ENCODE measurements around the gene PWP2. TPM values are rescaled to one million over a fixed set of nuclear protein-coding genes. Genes with fewer than 3 reads are reported as not detected.
A peak's percentile ranks its signal among the peaks of the same experiment; 100 is the strongest.
"Not testable (repeated sequence)": the region's sequence is repeated elsewhere in the genome, so short reads cannot be mapped to it uniquely, and the experiment has no call there.

Gene PWP2
- total and polyA plus RNA-seq, 2 donors (not counting 1 experiment from before 2014, with no cell fraction given) = 3.6 to 13.5 TPM

DNA sequence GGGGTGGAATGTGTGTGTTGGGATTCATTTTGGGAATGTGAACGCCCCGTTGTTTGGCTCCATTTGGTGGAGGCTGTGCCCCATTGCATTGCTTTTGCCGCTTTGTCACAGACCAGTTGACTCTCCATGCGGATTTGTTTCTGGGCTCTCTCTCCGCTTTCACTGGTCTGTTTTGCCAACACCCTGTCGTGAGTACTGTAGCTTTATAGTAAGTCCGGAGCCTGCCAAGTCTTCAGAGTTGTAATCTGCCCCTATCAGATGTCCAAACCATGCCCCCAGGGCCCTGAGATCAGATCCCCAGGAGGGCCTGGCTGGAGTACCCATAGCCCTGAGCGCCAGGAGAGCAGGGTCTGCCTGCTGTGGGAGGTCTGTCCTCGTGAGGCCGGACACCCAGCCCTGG lies 43.1 kb downstream of the PWP2 start:
- H3K36me3 ChIP-seq (replicated peaks in 1 of 2; ENCODE audit: control extremely low read depth in 1 of 2, control insufficient read depth in 1 of 2, extremely low read depth in 1 of 2, insufficient read depth in 2 of 2, low read length in 1 of 2); H3K27me3 Mint-ChIP-seq; H2AFZ ChIP-seq (ENCODE audit: insufficient read depth, low read depth, low read length, poor library complexity, severe bottlenecking); H3K4me1 Mint-ChIP-seq; POLR2A ChIA-PET; H3K4me2 ChIP-seq (replicated peaks; ENCODE audit: low read depth, low read length, poor library complexity, severe bottlenecking); H3K9me3 ChIP-seq (ENCODE audit: control extremely low read depth in 1 of 3, control insufficient read depth in 2 of 3, insufficient read depth in 1 of 3, low read length in 2 of 3); H3K4me3 ChIP-seq (ENCODE audit: control extremely low read depth in 1 of 5, extremely low read depth in 1 of 5, insufficient read depth in 1 of 5, low read depth in 2 of 5, low read length in 4 of 5); ATAC-seq (ENCODE audit: low read depth); H3K4me1 ChIP-seq (ENCODE audit: control insufficient read depth in 2 of 2, insufficient read depth in 2 of 2, low read length in 2 of 2); H3K9ac ChIP-seq (ENCODE audit: low read length); H3K27ac Mint-ChIP-seq; H3K9me3 Mint-ChIP-seq (ENCODE audit: insufficient read depth); DNase-seq; H3K4me3 Mint-ChIP-seq; H3K27ac ChIP-seq (ENCODE audit: low read length in 2 of 2); H3K27me3 ChIP-seq (replicated peaks in 1 of 4; ENCODE audit: control extremely low read depth in 1 of 4, control insufficient read depth in 3 of 4, insufficient read depth in 4 of 4, low read length in 3 of 4); H4K20me1 ChIP-seq (ENCODE audit: control insufficient read depth, insufficient read depth, low read length, poor library complexity, severe bottlenecking); H3K79me2 ChIP-seq (ENCODE audit: control insufficient read depth, insufficient read depth, low read length); intact Hi-C loops (cut with micrococcal nuclease); CTCF ChIA-PET: not testable (repeated sequence)
- 94% methylated on average over 3 of the region's 10 CpGs for WGBS (ENCODE audit: insufficient coverage)

DNA sequence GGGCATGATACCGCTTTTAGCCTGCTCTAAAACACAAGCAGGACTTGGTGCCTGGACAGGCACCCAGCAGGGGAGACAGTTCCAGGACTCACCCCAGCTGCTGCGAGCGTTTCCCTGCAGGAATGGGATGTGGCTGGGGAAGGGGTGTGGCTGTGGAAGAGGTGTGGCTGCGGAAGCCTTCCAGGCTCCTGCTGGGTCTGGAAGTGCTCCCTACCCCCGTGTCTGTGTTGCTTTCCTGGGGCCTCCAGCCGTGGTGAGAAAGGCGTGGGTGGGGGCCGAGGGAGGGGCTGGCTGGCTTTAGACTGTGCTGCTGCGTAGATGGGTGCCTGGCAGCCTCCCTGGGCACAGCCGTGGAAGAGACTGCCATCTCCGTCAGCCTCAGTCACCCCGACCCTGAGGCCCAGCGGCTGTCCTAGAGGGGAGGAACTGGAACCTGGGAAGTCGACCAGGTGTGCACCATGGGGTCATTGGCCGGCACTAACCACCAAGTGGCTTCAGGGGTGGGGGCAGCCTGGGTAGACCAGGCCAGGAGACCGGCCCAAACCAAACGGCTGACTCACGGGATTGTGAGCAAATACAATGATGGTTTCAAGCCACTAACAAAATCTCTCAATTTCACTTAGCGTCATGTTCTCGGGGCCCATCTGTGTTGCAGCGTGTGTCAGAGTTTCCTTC lies 46.2 kb downstream of the PWP2 start:
- not testable (repeated sequence) for H3K27me3 Mint-ChIP-seq

GRCh38 chr21:44153889-44154228 lies 46.7 kb downstream of the PWP2 start:
- CTCF ChIA-PET; H3K27me3 ChIP-seq (replicated peaks in 1 of 4; ENCODE audit: control extremely low read depth in 1 of 4, control insufficient read depth in 3 of 4, insufficient read depth in 4 of 4, low read length in 3 of 4); H3K9me3 ChIP-seq (ENCODE audit: control extremely low read depth in 1 of 3, control insufficient read depth in 2 of 3, insufficient read depth in 1 of 3, low read length in 2 of 3); H3K27ac Mint-ChIP-seq; H3K4me2 ChIP-seq (replicated peaks; ENCODE audit: low read depth, low read length, poor library complexity, severe bottlenecking); H3K4me3 ChIP-seq (ENCODE audit: control extremely low read depth in 1 of 5, extremely low read depth in 1 of 5, insufficient read depth in 1 of 5, low read depth in 2 of 5, low read length in 4 of 5); DNase-seq; H3K36me3 ChIP-seq (replicated peaks in 1 of 2; ENCODE audit: control extremely low read depth in 1 of 2, control insufficient read depth in 1 of 2, extremely low read depth in 1 of 2, insufficient read depth in 2 of 2, low read length in 1 of 2); H3K4me1 ChIP-seq (ENCODE audit: control insufficient read depth in 2 of 2, insufficient read depth in 2 of 2, low read length in 2 of 2); H3K9ac ChIP-seq (ENCODE audit: low read length); H3K4me3 Mint-ChIP-seq; intact Hi-C loops (cut with micrococcal nuclease); H3K27me3 Mint-ChIP-seq; H3K79me2 ChIP-seq (ENCODE audit: control insufficient read depth, insufficient read depth, low read length); H3K9me3 Mint-ChIP-seq (ENCODE audit: insufficient read depth); H3K4me1 Mint-ChIP-seq; POLR2A ChIA-PET; H4K20me1 ChIP-seq (ENCODE audit: control insufficient read depth, insufficient read depth, low read length, poor library complexity, severe bottlenecking); H2AFZ ChIP-seq (ENCODE audit: insufficient read depth, low read depth, low read length, poor library complexity, severe bottlenecking): not testable (repeated sequence)
- no CpG with 5 or more reads among the region's 17 CpGs for WGBS (ENCODE audit: insufficient coverage)
- peak; percentile 26 for ATAC-seq (ENCODE audit: low read depth)
- peak overlapping the region in 1 of 2 donors; percentile 29 for H3K27ac ChIP-seq (ENCODE audit: low read length in 2 of 2)

More for the DNA sequence above, 46.2 kb downstream of the PWP2 start:
- H3K4me1 Mint-ChIP-seq; H3K9me3 ChIP-seq (ENCODE audit: control extremely low read depth in 1 of 3, control insufficient read depth in 2 of 3, insufficient read depth in 1 of 3, low read length in 2 of 3); H3K27me3 ChIP-seq (replicated peaks in 1 of 4; ENCODE audit: control extremely low read depth in 1 of 4, control insufficient read depth in 3 of 4, insufficient read depth in 4 of 4, low read length in 3 of 4); H4K20me1 ChIP-seq (ENCODE audit: control insufficient read depth, insufficient read depth, low read length, poor library complexity, severe bottlenecking); H3K27ac Mint-ChIP-seq; H3K4me3 ChIP-seq (ENCODE audit: control extremely low read depth in 1 of 5, extremely low read depth in 1 of 5, insufficient read depth in 1 of 5, low read depth in 2 of 5, low read length in 4 of 5); H3K9ac ChIP-seq (ENCODE audit: low read length); H3K9me3 Mint-ChIP-seq (ENCODE audit: insufficient read depth); POLR2A ChIA-PET; H3K4me1 ChIP-seq (ENCODE audit: control insufficient read depth in 2 of 2, insufficient read depth in 2 of 2, low read length in 2 of 2); intact Hi-C loops (cut with micrococcal nuclease); ATAC-seq (ENCODE audit: low read depth); H3K79me2 ChIP-seq (ENCODE audit: control insufficient read depth, insufficient read depth, low read length); H2AFZ ChIP-seq (ENCODE audit: insufficient read depth, low read depth, low read length, poor library complexity, severe bottlenecking); H3K4me2 ChIP-seq (replicated peaks; ENCODE audit: low read depth, low read length, poor library complexity, severe bottlenecking); H3K4me3 Mint-ChIP-seq; H3K36me3 ChIP-seq (replicated peaks in 1 of 2; ENCODE audit: control extremely low read depth in 1 of 2, control insufficient read depth in 1 of 2, extremely low read depth in 1 of 2, insufficient read depth in 2 of 2, low read length in 1 of 2); CTCF ChIA-PET; DNase-seq: not testable (repeated sequence)
- H3K27ac ChIP-seq (ENCODE audit: low read length in 2 of 2) = peak overlapping the region in 1 of 2 donors; percentile 29
- WGBS (ENCODE audit: insufficient coverage) = no CpG with 5 or more reads among the region's 21 CpGs

GRCh38 chr21:44154816-44155230 lies 47.6 kb downstream of the PWP2 start:
- H4K20me1 ChIP-seq (ENCODE audit: control insufficient read depth, insufficient read depth, low read length, poor library complexity, severe bottlenecking); H3K4me3 Mint-ChIP-seq; H2AFZ ChIP-seq (ENCODE audit: insufficient read depth, low read depth, low read length, poor library complexity, severe bottlenecking); H3K4me3 ChIP-seq (ENCODE audit: control extremely low read depth in 1 of 5, extremely low read depth in 1 of 5, insufficient read depth in 1 of 5, low read depth in 2 of 5, low read length in 4 of 5); H3K27ac Mint-ChIP-seq; H3K4me1 ChIP-seq (ENCODE audit: control insufficient read depth in 2 of 2, insufficient read depth in 2 of 2, low read length in 2 of 2); H3K9me3 Mint-ChIP-seq (ENCODE audit: insufficient read depth); H3K4me2 ChIP-seq (replicated peaks; ENCODE audit: low read depth, low read length, poor library complexity, severe bottlenecking); H3K9me3 ChIP-seq (ENCODE audit: control extremely low read depth in 1 of 3, control insufficient read depth in 2 of 3, insufficient read depth in 1 of 3, low read length in 2 of 3); DNase-seq; POLR2A ChIA-PET; H3K79me2 ChIP-seq (ENCODE audit: control insufficient read depth, insufficient read depth, low read length); CTCF ChIA-PET; H3K27me3 Mint-ChIP-seq; H3K36me3 ChIP-seq (replicated peaks in 1 of 2; ENCODE audit: control extremely low read depth in 1 of 2, control insufficient read depth in 1 of 2, extremely low read depth in 1 of 2, insufficient read depth in 2 of 2, low read length in 1 of 2); H3K27me3 ChIP-seq (replicated peaks in 1 of 4; ENCODE audit: control extremely low read depth in 1 of 4, control insufficient read depth in 3 of 4, insufficient read depth in 4 of 4, low read length in 3 of 4); H3K4me1 Mint-ChIP-seq; H3K9ac ChIP-seq (ENCODE audit: low read length); intact Hi-C loops (cut with micrococcal nuclease): not testable (repeated sequence)
- H3K27ac ChIP-seq (ENCODE audit: low read length in 2 of 2) = peak overlapping the region in 1 of 2 donors; percentile 55
- peak; percentile 32 for ATAC-seq (ENCODE audit: low read depth)
- WGBS (ENCODE audit: insufficient coverage) = no CpG with 5 or more reads among the region's 20 CpGs

All from B cell (primary cell).